ENCODE results near the gene ZNF217.
"Not testable (repeated sequence)": the region's sequence is repeated elsewhere in the genome, so short reads cannot be mapped to it uniquely, and the experiment has no call there.

The ZNF217 gene

DNA sequence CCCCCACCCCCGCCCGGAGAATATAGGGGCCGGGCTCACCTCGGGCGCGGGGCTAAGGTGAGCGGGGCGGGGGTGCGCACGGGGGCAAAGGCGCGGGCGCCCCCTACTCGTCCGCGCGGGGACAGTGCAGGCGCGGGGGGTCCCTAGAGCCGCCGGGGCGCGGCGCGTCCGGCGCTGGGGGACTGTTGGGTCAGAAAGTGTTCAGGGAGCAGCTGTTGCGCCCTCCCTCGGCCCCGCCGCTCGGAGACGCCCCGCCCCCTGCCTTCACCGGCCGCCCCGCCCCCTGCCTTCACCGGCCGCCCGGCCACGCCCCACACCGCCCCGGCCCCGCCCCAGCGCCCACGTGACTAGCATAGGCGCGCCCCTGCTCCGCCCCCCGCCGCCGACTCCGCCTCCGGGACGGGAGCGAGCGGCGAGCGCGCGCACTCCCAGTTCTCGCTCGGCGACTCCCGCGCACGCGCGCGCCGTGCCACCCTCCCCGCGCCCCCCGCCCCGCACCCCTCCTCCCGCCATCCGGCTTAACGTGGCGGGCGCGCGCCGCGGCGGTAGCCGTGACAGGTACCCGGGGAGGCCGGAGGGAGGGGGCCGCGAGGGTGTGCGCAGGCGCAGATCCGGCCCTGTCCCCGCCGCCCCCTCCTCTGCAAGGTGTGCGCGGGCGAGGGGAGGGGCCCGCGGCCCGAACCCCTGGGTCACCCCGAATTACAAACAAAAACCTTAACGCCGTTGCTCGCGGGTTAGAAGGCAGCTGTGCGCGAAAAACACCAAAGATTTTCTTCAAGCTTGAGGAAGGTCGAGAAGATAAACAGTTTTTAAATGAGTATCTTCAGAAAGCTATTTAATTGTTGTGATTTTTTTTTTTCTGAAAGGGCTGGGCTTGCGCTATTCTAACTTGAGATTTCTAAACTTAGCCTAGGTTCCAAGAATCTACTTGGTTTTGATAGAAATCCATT, 704 bp upstream of the ZNF217 start:
- TF ChIP-seq, protein P1, sequence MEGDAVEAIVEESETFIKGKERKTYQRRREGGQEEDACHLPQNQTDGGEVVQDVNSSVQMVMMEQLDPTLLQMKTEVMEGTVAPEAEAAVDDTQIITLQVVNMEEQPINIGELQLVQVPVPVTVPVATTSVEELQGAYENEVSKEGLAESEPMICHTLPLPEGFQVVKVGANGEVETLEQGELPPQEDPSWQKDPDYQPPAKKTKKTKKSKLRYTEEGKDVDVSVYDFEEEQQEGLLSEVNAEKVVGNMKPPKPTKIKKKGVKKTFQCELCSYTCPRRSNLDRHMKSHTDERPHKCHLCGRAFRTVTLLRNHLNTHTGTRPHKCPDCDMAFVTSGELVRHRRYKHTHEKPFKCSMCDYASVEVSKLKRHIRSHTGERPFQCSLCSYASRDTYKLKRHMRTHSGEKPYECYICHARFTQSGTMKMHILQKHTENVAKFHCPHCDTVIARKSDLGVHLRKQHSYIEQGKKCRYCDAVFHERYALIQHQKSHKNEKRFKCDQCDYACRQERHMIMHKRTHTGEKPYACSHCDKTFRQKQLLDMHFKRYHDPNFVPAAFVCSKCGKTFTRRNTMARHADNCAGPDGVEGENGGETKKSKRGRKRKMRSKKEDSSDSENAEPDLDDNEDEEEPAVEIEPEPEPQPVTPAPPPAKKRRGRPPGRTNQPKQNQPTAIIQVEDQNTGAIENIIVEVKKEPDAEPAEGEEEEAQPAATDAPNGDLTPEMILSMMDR (IDR thresholded peaks at IDR 0.05; ENCODE audit: low read depth, low read length, missing control alignments) = no peak
- H3K4me3 ChIP-seq (ENCODE audit: low read depth, low read length) = peak overlapping the region; percentile 79
- in situ Hi-C loops (cut with HindIII; ENCODE audit: low sequenced_read_pairs) = loop anchor here (5.0 to 25.0 kb wide), 2 partner anchors 83 to 343 kb away; no protein-coding TSS in a partner anchor
- DNase-seq (ENCODE audit: low read depth) = peak; percentile 75

DNA sequence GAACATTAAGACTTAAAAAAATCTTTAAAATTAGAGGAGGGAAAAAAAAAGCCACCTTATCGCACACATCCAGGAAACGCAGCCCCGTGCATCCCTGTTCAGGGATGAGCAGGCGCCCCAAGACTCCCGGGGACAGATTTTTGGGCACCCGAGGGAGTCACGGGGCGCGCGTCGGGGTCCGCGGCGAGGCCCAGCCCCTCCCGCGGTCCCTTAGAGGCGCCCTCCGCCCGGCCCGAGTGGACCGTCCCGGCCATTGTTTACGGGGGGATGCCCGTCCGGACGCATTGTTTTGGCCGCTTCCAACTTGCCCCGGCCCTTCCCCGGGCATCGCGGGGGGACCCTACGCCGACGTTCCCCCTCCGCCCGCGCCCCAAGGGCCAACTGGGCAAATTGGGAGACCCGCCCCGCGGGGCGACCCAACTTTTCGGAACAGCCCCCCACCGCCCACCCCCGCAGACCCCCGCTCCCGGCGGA, 610 bp downstream of the ZNF217 start:
- in situ Hi-C loops (cut with HindIII; ENCODE audit: low sequenced_read_pairs) = loop anchor here (25.0 kb wide), 1 partner anchor 344 kb away; no protein-coding TSS in a partner anchor
- TF ChIP-seq, protein P1 (IDR thresholded peaks at IDR 0.05; ENCODE audit: low read depth, low read length, missing control alignments) = no peak
- DNase-seq (ENCODE audit: low read depth) = no peak
- H3K4me3 ChIP-seq (ENCODE audit: low read depth, low read length) = peak overlapping the region; percentile 79

DNA sequence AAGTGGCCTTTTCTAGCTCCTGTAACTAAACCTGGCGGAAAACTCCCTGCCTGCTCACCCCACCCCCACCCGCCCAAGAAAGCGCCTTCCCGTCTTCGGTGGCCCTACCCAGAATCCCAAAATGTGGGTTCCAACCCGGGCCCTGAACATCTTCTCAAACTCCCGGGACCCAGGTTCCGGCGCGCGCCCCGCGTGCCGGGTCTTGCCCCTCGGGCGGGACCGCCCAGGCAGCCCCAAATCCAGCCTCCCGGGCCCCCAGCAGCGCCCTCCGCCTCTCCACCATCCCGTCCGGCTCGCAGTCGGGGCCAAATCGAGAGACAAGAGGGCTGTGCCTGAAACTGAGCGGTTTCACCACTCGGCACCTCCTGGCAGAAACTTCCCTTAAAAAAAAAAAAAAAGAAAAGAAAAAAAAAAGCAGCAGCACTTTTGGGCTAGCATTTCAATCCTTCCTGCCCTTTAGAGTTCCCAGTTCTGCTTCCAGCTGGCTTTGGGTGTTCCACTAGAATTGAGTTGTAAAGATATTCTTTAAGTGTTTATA, 1.1 kb downstream of the ZNF217 start:
- not testable (repeated sequence) for DNase-seq (ENCODE audit: low read depth)
- in situ Hi-C loops (cut with HindIII; ENCODE audit: low sequenced_read_pairs) = loop anchor here (25.0 kb wide), 1 partner anchor 345 kb away; no protein-coding TSS in a partner anchor
- H3K4me3 ChIP-seq (ENCODE audit: low read depth, low read length) = peak overlapping the region; percentile 79

DNA sequence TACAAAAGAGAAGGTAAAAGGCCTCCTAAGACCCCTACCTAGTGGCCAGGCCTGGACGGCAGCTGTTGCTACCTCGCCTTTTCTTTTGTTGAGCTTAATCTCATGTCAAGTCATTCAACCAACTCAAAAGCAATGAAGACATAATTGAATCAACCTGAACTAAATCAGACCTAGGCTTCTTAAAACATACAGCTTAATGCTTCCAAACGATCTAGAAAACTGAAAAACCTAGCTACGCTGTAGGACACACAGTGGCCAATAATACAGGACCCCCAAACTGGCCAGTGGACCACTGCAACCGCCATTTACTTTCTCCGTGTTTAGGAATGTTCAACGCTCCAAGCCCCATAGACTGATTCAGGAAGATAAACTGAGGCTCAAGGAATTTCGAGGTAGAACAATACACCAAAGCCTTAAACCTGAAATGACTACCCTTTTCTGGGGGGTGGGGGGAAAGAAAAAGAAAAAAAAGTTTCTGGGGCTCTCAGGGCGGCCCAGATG, 1.6 kb downstream of the ZNF217 start:
- in situ Hi-C loops (cut with HindIII; ENCODE audit: low sequenced_read_pairs) = loop anchor here (25.0 kb wide), 1 partner anchor 345 kb away; no protein-coding TSS in a partner anchor
- DNase-seq (ENCODE audit: low read depth) = not testable (repeated sequence)
- H3K4me3 ChIP-seq (ENCODE audit: low read depth, low read length) = peak overlapping the region; percentile 79

DNA sequence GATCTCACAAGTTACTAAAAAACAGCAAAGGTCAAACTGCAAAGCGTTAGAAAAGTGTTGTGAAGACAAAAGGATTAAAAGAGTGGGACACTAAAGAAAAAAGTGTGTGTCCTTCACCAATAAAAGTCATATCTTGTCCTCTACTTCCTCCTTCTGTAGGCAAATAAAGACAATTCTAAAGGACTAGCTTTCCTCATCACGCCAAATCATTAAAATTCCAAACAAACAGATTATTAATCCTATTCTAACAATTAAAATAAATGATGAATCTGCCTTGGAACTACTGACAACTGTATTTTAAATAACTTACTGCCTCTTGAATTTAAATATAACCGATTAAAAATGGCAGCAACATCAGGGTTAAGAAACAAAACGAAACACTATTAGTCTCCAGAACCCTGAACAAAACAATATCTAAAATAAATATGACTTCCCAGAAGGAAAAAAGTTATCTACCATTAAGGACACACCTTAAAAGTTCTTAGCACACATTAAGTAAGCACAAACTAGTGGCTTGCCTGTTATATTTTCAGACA, 2.4 kb downstream of the ZNF217 start:
- DNase-seq (ENCODE audit: low read depth) = not testable (repeated sequence)
- in situ Hi-C loops (cut with HindIII; ENCODE audit: low sequenced_read_pairs) = loop anchor here (25.0 kb wide), 1 partner anchor 346 kb away; no protein-coding TSS in a partner anchor
- H3K4me3 ChIP-seq (ENCODE audit: low read depth, low read length) = peak overlapping the region; percentile 79

DNA sequence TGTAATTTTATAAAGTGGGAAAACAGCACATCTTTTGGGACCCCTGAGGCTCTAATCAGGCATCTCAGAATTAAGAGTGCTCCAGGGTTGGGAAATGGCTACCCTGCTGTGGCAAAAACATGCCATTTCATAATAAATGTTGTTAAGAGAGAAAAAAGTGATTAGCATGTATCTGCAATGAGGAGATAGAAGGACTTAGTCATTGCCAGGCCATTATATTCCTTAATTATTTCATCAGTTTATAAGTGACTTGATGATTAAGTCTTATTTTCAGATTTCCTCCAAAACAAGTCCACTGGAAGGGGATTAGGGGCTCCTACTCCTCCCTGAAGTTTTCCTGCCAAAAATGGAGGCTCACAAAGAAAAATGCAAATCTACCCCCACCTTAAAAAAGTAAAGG, 3.0 kb downstream of the ZNF217 start:
- in situ Hi-C loops (cut with HindIII; ENCODE audit: low sequenced_read_pairs) = loop anchor here (25.0 kb wide), 1 partner anchor 347 kb away; no protein-coding TSS in a partner anchor
- not testable (repeated sequence) for DNase-seq (ENCODE audit: low read depth)
- H3K4me3 ChIP-seq (ENCODE audit: low read depth, low read length) = peak overlapping the region; percentile 79

DNA sequence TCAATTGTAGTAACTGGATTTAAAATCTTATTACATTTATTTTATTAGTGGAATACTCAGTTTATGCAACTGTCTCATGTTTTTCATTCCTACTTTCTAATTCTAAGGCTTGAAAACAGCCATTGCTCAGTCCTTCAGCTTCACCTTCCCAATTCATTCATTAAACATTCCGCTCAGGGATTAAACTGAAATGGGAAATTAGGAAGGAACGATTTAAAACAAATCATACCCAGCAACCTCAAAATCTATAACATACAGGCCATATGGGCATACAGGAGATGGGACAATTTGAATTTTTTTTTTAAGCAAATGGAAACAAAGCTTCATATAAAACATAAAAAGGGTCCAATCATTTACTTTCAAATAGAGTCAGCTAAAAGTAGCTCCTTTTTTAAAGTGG, 3.5 kb downstream of the ZNF217 start:
- H3K4me3 ChIP-seq (ENCODE audit: low read depth, low read length) = peak overlapping the region; percentile 7
- in situ Hi-C loops (cut with HindIII; ENCODE audit: low sequenced_read_pairs) = loop anchor here (25.0 kb wide), 1 partner anchor 347 kb away; no protein-coding TSS in a partner anchor

DNA sequence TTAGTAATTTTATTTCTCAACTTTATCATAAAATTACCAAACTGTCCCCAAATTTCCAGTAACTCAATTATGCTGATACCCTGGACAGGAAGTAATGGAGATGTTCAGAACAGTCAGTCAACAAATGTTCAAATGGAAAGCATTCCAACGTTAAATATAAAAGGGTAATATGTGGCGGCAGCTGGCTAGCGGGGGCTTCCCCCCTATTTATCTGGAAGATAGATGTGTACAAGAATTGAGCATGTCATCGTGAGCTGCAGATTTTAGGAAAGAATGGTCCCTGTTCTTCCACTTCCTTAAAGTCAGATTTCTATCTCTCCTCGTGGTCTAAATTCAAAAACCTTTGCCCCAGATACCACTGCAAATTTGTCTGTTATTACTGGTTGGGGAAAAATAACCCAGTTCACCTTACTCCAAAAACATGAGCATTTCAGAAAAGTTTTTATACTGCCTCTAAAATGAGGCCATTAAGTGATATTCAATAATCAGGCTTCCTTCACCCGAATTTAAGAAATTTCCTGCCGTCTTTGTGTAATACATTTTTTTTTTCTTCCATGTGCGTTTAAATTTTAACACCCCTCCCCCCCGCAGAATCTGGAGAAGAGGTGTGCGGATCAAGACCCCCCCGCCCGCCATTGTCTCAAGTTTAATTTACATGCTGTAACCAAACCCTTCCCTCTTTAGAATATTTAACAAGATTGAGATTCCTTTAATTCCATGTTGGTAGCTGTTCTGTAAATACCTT, 4.1 kb downstream of the ZNF217 start:
- DNase-seq (ENCODE audit: low read depth) = not testable (repeated sequence)
- H3K4me3 ChIP-seq (ENCODE audit: low read depth, low read length) = peak overlapping the region; percentile 7
- in situ Hi-C loops (cut with HindIII; ENCODE audit: low sequenced_read_pairs) = loop anchor here (25.0 kb wide), 1 partner anchor 348 kb away; no protein-coding TSS in a partner anchor

More for the DNA sequence above, 3.5 kb downstream of the ZNF217 start:
- not testable (repeated sequence) for DNase-seq (ENCODE audit: low read depth)

DNA sequence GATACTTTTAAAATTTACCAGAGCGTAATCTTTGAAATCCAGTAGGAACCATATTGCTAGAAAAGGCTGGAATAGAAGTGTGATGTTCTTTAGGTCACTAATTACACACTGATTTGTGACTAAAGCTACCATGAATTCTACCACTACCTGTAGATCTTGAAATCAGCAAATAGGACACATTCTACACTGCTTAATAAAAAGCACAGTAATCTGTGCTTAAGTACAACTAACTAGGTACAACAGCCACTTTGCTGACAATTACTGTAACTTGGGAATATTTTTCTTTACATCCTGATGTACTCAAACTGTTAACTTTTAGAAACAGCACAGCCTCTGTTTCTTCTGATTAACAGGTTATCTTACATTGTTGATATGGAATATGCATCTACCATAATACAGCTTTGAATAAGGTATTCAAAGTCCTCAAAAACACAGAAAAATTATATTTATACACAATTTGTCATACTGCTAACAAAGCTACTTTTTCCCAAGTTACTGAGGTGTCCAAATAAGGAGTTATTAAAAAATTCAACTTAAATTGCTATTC, 6.4 kb downstream of the ZNF217 start:
- H3K4me3 ChIP-seq (ENCODE audit: low read depth, low read length); DNase-seq (ENCODE audit: low read depth): not testable (repeated sequence)
- in situ Hi-C loops (cut with HindIII; ENCODE audit: low sequenced_read_pairs) = loop anchor here (25.0 kb wide), 1 partner anchor 350 kb away; no protein-coding TSS in a partner anchor
